SHP77 treated with DMSO at 0.1 percent for 48 hours (cell line): ENCODE data around the gene SHC3.
A peak's percentile ranks its signal among the peaks of the same experiment; 100 is the strongest.

ENCODE experiments used
- DNase-seq: peaks from one replicate; lab custom pipeline; 2025; lab: John Stamatoyannopoulos, UW

The SHC3 gene

GRCh38 chr9:89186960-89187359 lies 8.3 kb upstream of the SHC3 start:
- DNase-seq: no peak

GRCh38 chr9:89185980-89186379 lies 7.4 kb upstream of the SHC3 start:
- DNase-seq: no peak

- DNase-seq: no peak
Observed at GRCh38 chr9:89183146-89183545, 4.5 kb upstream of the SHC3 start.

- DNase-seq: no peak
Observed at GRCh38 chr9:89182369-89182768, 3.8 kb upstream of the SHC3 start.

- peak; percentile 95 for DNase-seq
Observed at GRCh38 chr9:89179895-89180734, 1.5 kb upstream of the SHC3 start.

- no peak for DNase-seq
Observed at GRCh38 chr9:89179540-89179894, 899 bp upstream of the SHC3 start.

- DNase-seq: no peak
Observed at GRCh38 chr9:89178830-89179539, 367 bp upstream of the SHC3 start.

GRCh38 chr9:89177012-89177943 lies 1.3 kb downstream of the SHC3 start:
- DNase-seq: no peak

GRCh38 chr9:89175828-89176261 lies 2.8 kb downstream of the SHC3 start:
- no peak for DNase-seq

- DNase-seq: no peak
Observed at GRCh38 chr9:89174291-89174690, 4.3 kb downstream of the SHC3 start.

GRCh38 chr9:89173072-89173471 lies 5.5 kb downstream of the SHC3 start:
- DNase-seq: no peak

- no peak for DNase-seq
Observed at GRCh38 chr9:89172398-89172797, 6.2 kb downstream of the SHC3 start.

GRCh38 chr9:89171693-89172092 lies 6.9 kb downstream of the SHC3 start:
- no peak for DNase-seq

GRCh38 chr9:89171231-89171630 lies 7.4 kb downstream of the SHC3 start:
- DNase-seq: no peak

- DNase-seq: no peak
Observed at GRCh38 chr9:89168901-89169813, 9.5 kb downstream of the SHC3 start.

- DNase-seq: no peak
Observed at GRCh38 chr9:89167788-89168187, 10.8 kb downstream of the SHC3 start.

GRCh38 chr9:89166852-89167251 lies 11.8 kb downstream of the SHC3 start:
- DNase-seq: no peak

GRCh38 chr9:89165880-89166279 lies 12.7 kb downstream of the SHC3 start:
- no peak for DNase-seq

- no peak for DNase-seq
Observed at GRCh38 chr9:89165341-89165740, 13.3 kb downstream of the SHC3 start.

- DNase-seq: no peak
Observed at GRCh38 chr9:89161221-89161620, 17.4 kb downstream of the SHC3 start.

- DNase-seq: no peak
Observed at GRCh38 chr9:89160806-89161205, 17.8 kb downstream of the SHC3 start.
